ENCODE results near the gene CHMP4B. TPM values are rescaled to one million over a fixed set of nuclear protein-coding genes. Genes with fewer than 3 reads are reported as not detected.
A peak's percentile ranks its signal among the peaks of the same experiment; 100 is the strongest.

The CHMP4B gene
- total RNA-seq, 3 donors from 2014 or later (not counting 1 experiment from before 2014, with no cell fraction given), result 63.7 to 74.0 (median 70.0) TPM

DNA sequence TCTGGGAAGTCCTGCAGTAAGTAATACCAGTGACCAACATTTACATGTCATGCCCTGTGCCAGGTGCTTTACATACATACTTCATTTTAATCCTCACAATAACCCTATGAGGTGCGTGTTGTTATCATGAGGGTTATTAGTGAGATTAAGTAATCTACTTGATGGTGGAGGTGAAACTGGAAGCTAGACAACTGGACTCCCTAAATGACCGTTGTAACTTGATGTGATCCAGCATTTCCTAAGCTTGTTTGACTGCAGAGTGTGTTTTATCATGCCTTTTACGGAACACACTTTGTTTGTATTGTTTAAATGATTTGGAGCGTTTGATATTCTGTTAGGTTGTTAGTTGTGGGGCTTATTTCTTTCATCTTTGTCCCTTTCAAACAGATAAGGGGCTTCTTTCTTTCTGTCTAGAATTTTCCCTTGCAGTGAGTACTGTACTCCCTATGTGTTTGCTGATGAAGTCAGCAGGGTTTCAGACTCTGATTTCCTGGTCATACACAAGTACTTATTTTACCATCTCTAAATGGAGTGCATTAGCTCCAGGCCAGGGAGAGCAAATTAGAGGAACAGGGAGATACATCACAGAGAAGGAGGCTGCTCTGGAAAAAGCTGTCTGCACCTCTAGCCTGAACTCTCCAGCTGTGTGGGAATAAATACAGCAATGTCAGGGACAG, 29.7 kb downstream of the CHMP4B start:
- no peak for TF ChIP-seq CTCF (IDR thresholded peaks at IDR 0.05)
- Histone ChIP-seq H3K9me3 (ENCODE audit: control insufficient read depth, insufficient read depth, low read length) (no peaks in the 10 kb centered on the region), H3K4me3 (ENCODE audit: low read length) (no peak overlapping the region), H3K27me3 (ENCODE audit: control insufficient read depth, insufficient read depth, low read length) (no peaks in the 10 kb centered on the region), H3K4me1 (ENCODE audit: control insufficient read depth, insufficient read depth, low read length) (peaks cover 48% of the 10 kb centered on the region), H3K27ac (ENCODE audit: low read length) (no peak overlapping the region), H3K36me3 (ENCODE audit: control insufficient read depth, insufficient read depth, low read length) (peaks cover 3% of the 10 kb centered on the region)
- intact Hi-C loops (cut with micrococcal nuclease), result no loop called here
- WGBS (ENCODE audit: insufficient coverage), result 96% methylated on average over 3 of the region's 4 CpGs
- no peaks in the 10 kb centered on the region for H3K27me3 Mint-ChIP-seq (ENCODE audit: low read depth in 2 of 2)
- DNase-seq (no peak), ATAC-seq (no peak)
- H3K4me3 Mint-ChIP-seq, result no peak overlapping the region
- H3K36me3 Mint-ChIP-seq, result no peaks in the 10 kb centered on the region
- H3K4me1 Mint-ChIP-seq, result peaks cover 78 to 86% of the 10 kb centered on the region in 2 donors
- peak overlapping the region in 1 of 2 donors; percentile 35 for H3K27ac Mint-ChIP-seq
- H3K9me3 Mint-ChIP-seq, result no peaks in the 10 kb centered on the region

DNA sequence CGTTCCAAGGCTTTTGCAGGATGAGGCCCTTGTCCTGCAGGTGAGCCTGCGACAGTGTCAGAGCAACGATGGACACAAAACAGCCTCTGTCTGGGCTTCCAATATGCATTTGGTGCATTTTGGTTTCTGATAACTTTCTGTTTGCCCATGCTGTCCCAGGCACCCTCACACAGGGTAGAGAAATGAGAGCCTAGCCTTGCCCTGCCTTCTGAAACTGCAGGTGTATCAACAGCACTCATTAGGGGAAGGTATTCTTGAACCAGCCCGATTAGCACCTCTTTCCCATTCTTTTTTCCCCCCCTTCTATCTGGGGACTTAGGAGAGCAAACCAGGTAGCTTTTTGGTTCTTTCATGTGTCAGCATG, 30.3 kb downstream of the CHMP4B start:
- Mint-ChIP-seq H3K27me3 (ENCODE audit: low read depth in 2 of 2) (no peaks in the 10 kb centered on the region), H3K27ac (peak overlapping the region in 1 of 2 donors; percentile 35), H3K9me3 (no peaks in the 10 kb centered on the region), H3K4me3 (no peak overlapping the region), H3K4me1 (peaks cover 78 to 86% of the 10 kb centered on the region in 2 donors), H3K36me3 (no peaks in the 10 kb centered on the region)
- DNase-seq (no peak), ATAC-seq (no peak)
- H3K4me1 ChIP-seq (ENCODE audit: control insufficient read depth, insufficient read depth, low read length), result peaks cover 50% of the 10 kb centered on the region
- H3K36me3 ChIP-seq (ENCODE audit: control insufficient read depth, insufficient read depth, low read length), result peaks cover under 1% of the 10 kb centered on the region
- H3K27me3 ChIP-seq (ENCODE audit: control insufficient read depth, insufficient read depth, low read length), result no peaks in the 10 kb centered on the region
- TF ChIP-seq CTCF (IDR thresholded peaks at IDR 0.05), result no peak
- intact Hi-C loops (cut with micrococcal nuclease), result no loop called here
- H3K27ac ChIP-seq (ENCODE audit: low read length), result no peak overlapping the region
- WGBS (ENCODE audit: insufficient coverage), result 95% methylated on average over 4 of the region's 4 CpGs
- H3K9me3 ChIP-seq (ENCODE audit: control insufficient read depth, insufficient read depth, low read length), result no peaks in the 10 kb centered on the region
- no peak overlapping the region for H3K4me3 ChIP-seq (ENCODE audit: low read length)

DNA sequence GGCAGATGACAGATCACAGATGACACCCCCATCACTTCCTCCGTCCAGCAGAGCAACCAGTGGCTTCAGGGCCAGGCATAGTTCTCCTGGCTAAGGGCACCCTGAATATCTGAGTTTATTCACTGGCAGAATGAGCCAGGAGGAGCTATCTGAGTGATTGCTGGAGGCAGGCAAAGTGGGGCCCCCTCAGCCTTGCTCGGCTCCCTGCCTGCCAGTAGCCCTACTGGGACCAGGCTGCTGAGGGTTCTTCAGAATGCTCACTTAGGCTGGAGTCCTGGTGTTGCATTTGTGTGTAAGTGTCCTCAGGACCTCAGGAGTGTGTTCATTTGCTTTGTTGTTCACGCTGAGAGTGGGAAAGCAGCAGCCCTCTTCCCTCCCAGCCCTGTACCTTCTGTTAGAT, 31.2 kb downstream of the CHMP4B start:
- 97% methylated on average over 3 of the region's 3 CpGs for WGBS (ENCODE audit: insufficient coverage)
- no peak for ATAC-seq
- H3K4me3 ChIP-seq (ENCODE audit: low read length), result no peak overlapping the region
- Mint-ChIP-seq H3K9me3 (no peaks in the 10 kb centered on the region), H3K27me3 (ENCODE audit: low read depth in 2 of 2) (no peaks in the 10 kb centered on the region), H3K4me1 (peaks cover 78 to 86% of the 10 kb centered on the region in 2 donors), H3K36me3 (no peaks in the 10 kb centered on the region), H3K4me3 (no peak overlapping the region), H3K27ac (peak overlapping the region in 1 of 2 donors; percentile 35)
- H3K9me3 ChIP-seq (ENCODE audit: control insufficient read depth, insufficient read depth, low read length), result no peaks in the 10 kb centered on the region
- peaks cover 45% of the 10 kb centered on the region for H3K4me1 ChIP-seq (ENCODE audit: control insufficient read depth, insufficient read depth, low read length)
- intact Hi-C loops (cut with micrococcal nuclease), result no loop called here
- no peak overlapping the region for H3K27ac ChIP-seq (ENCODE audit: low read length)
- no peak for TF ChIP-seq CTCF (IDR thresholded peaks at IDR 0.05)
- H3K27me3 ChIP-seq (ENCODE audit: control insufficient read depth, insufficient read depth, low read length), result no peaks in the 10 kb centered on the region
- no peaks in the 10 kb centered on the region for H3K36me3 ChIP-seq (ENCODE audit: control insufficient read depth, insufficient read depth, low read length)
- DNase-seq, result no peak

GRCh38 chr20:33843050-33843449, 31.9 kb downstream of the CHMP4B start:
- Mint-ChIP-seq H3K27me3 (ENCODE audit: low read depth in 2 of 2) (no peaks in the 10 kb centered on the region), H3K36me3 (no peaks in the 10 kb centered on the region), H3K27ac (peak overlapping the region in 1 of 2 donors; percentile 10), H3K9me3 (no peaks in the 10 kb centered on the region), H3K4me3 (no peak overlapping the region), H3K4me1 (peaks cover 74 to 83% of the 10 kb centered on the region in 2 donors)
- no peaks in the 10 kb centered on the region for H3K9me3 ChIP-seq (ENCODE audit: control insufficient read depth, insufficient read depth, low read length)
- TF ChIP-seq CTCF (IDR thresholded peaks at IDR 0.05), result no peak
- no peak for DNase-seq
- H3K4me3 ChIP-seq (ENCODE audit: low read length), result no peak overlapping the region
- H3K36me3 ChIP-seq (ENCODE audit: control insufficient read depth, insufficient read depth, low read length), result no peaks in the 10 kb centered on the region
- H3K27ac ChIP-seq (ENCODE audit: low read length), result no peak overlapping the region
- intact Hi-C loops (cut with micrococcal nuclease), result no loop called here
- H3K4me1 ChIP-seq (ENCODE audit: control insufficient read depth, insufficient read depth, low read length), result peaks cover 40% of the 10 kb centered on the region
- ATAC-seq, result no peak
- no peaks in the 10 kb centered on the region for H3K27me3 ChIP-seq (ENCODE audit: control insufficient read depth, insufficient read depth, low read length)
- 64% methylated on average over 1 of the region's 1 CpG for WGBS (ENCODE audit: insufficient coverage)
